GM13976 (cell line): ENCODE measurements around the gene AHRR.

Experiments used
- DNase-seq: peaks from one replicate; pipeline ENCODE4 v3.0.0; 2012; ENCODE audit warnings: low spot score
- in situ Hi-C: fragments of 300-500 bp; cut with MboI; formaldehyde crosslinking; loops from one replicate; pipeline ENCODE4 v1.12.0; 2022; ENCODE audit warnings: low sequenced_read_pairs, mixed read lengths, inconsistent platforms; ENCODE audit not compliant: unreplicated experiment
- TF ChIP-seq, protein P1 (sequence below): IDR thresholded peaks from 2 replicates; pipeline ENCODE4 v1.5.1; 2012; ENCODE audit warnings: borderline replicate concordance, mild to moderate bottlenecking; ENCODE audit not compliant: insufficient read depth; ENCODE audit errors: extremely low read depth, missing control alignments, control extremely low read depth

Gene AHRR

DNA sequence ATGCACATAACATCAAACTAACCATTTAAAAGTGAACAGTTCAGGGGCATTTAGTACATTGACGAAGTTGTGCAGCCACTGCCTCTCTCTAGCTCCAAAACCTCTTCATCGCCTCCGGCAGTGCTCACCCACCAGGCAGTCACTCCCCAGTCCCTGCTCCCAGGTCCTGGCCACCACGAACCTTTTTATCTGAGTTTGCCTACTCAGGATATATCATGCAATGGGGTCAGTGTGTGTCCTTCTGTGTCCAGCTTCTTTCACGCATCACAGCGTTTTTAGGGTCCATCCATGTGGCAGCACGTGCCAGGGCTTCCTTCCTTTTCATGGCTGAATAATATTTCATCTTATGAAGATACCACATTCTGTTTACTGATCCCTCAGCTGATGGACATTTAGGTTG, 4.6 kb downstream of the AHRR start:
- DNase-seq = no peak
- TF ChIP-seq, protein P1, sequence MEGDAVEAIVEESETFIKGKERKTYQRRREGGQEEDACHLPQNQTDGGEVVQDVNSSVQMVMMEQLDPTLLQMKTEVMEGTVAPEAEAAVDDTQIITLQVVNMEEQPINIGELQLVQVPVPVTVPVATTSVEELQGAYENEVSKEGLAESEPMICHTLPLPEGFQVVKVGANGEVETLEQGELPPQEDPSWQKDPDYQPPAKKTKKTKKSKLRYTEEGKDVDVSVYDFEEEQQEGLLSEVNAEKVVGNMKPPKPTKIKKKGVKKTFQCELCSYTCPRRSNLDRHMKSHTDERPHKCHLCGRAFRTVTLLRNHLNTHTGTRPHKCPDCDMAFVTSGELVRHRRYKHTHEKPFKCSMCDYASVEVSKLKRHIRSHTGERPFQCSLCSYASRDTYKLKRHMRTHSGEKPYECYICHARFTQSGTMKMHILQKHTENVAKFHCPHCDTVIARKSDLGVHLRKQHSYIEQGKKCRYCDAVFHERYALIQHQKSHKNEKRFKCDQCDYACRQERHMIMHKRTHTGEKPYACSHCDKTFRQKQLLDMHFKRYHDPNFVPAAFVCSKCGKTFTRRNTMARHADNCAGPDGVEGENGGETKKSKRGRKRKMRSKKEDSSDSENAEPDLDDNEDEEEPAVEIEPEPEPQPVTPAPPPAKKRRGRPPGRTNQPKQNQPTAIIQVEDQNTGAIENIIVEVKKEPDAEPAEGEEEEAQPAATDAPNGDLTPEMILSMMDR = no peak
- in situ Hi-C loops = no loop called here

DNA sequence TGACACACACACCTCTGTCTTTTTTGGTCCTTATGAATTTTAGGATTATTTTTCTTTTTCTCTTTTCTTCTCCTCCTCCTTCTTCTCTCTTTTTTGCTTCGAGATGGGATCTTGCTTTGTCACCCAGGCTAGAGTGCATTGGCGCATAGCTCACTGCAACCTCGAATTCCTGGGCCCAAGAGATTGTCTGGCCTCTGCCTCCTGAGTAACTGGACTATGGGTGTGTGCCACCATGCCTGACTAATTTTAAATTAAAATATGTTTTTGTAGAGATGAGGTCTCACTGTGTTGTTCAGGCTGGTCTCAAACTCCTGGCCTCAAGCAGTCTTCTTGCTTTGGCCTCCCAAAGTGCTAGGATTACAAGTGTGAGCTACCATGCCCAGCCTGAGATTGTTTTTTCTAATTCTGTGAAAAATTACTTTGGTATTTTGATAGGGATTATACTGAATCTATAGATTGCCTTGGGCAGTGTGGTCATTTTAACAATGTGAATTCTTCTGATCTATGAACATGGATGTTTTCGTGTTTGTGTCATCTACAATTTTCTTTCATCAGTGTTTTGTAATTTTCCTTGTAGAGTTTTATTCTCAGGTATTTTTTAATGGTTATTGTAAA, 7.7 kb downstream of the AHRR start:
- no peak for DNase-seq
- TF ChIP-seq, protein P1 = no peak
- in situ Hi-C loops = no loop called here

DNA sequence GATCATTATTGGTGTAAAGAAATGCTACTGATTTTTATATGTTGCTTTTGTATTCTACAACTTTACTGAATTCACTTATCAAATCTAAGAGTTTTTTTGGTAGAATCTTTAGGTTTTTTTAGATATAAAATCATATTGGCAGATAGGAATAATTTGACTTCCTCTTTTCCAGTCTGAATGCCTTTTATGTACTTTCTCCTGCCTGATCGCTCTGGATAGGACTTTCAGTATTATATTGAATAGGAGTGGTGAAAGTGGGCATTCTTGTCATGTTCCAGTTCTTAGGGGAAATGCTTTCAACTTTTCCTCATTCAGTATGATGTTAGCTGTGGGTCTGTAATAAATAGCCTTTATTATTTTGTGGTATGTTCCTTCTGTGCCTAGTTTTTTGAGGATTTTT, 8.3 kb downstream of the AHRR start:
- TF ChIP-seq, protein P1 = no peak
- no peak for DNase-seq
- in situ Hi-C loops = no loop called here

DNA sequence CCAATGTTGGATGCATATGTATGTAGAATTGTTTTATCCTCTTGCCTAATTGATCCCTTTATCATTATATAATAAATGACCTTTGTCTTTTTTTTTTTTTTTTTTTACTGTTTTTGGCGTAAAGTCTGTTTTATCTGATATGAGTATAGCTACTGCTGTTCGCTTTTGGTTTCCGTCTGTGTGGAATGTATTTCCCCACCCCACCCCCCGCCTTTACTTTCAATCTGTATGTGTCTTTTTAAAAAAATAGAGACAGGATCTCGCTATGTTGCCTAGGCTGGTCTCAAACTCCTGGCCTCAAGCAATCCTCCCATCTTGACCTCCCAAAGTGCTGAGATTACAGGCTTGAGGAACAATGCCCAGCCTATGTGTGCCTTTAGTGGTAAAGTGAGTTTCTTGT, 11.3 kb downstream of the AHRR start:
- DNase-seq = no peak
- TF ChIP-seq, protein P1 = no peak
- in situ Hi-C loops = no loop called here

DNA sequence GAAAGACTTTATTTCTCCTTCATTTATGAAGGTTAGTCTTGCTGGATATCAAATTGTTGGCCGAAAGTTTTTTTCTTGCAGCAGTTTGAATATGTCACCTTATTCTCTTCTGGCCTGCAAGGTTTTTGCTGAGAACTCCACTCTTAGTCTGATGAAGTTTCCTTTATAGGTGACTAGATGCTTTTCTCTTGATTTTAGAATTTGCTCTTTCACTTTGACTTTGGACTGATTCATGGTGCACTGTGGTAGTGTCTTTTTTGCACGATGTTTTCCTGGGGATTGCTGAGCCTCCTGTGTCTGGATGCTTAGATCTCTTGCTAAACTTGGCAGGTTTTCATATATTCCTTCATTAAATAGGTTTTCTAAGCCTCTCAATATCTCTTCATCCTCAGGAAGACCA, 12.4 kb downstream of the AHRR start:
- in situ Hi-C loops = no loop called here
- no peak for DNase-seq
- TF ChIP-seq, protein P1 = no peak

DNA sequence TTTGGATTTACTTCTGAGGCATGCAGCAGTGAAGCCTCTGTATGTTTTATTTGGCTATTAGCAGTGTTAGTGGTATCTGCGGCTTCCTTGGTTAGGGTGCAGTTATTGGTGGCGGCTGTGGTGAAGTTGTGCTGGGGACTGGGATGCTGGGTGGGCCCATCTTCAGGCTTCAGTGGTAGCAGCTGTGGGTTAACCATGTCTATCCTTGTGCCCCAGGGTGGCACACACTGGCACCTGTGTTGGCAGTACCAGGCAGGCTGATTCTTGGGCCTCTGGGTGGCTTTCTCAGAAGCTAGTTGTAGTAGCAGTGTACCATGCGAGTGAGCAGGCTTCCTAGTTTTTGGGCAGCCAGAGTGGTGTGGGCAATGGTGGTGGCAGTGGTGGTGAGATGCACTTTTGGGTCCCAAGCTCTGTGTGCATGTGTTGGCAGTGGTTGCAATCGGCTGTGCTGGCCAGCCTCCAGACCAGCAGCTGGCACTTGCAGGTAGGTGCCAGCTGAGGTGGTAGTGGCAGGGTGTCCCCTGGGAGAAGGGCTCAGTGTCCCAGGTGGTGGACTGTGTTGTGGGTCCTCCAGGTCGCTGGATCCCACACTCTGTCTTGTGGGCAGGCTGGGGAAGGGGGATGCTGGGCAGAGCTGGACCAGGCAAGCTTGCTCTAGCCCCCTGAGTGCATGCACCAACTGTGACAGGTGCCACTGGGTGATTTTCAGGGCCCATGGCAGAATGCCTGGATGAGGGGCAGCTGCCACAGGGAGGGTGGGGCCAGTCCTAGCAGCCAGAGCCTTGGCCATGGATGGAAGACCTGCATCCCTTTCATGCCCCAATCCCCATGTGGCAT, 13.6 kb downstream of the AHRR start:
- in situ Hi-C loops = no loop called here
- DNase-seq = no peak
- TF ChIP-seq, protein P1 = no peak
